AG04450 (cell line): Measurements from ENCODE around the gene SLC4A4. TPM values are rescaled to one million over a fixed set of nuclear protein-coding genes. Genes with fewer than 3 reads are reported as not detected.

Source experiments
- CTCF ChIA-PET: fragments of 300-600, 350-600 bp; formaldehyde crosslinking; extraction: SDS; loops from one replicate; lab custom pipeline; 2022; ENCODE audit warnings: antibody characterized with exemption, inconsistent platforms; lab: Charles Lee
- POLR2A ChIA-PET: fragments of 350-600 bp; formaldehyde crosslinking; extraction: SDS; loops from one replicate; lab custom pipeline; 2021; ENCODE audit warnings: antibody characterized with exemption, inconsistent platforms; lab: Yijun Ruan, JAX
- DNase-seq: peaks from one replicate; pipeline ENCODE4 v3.0.0-alpha.2; 2011; ENCODE audit warnings: low read depth, low spot score
- H3K27ac ChIP-seq: one replicate; pipeline ENCODE4 v1.5.1; 2012; ENCODE audit warnings: low read depth, low read length, control low read depth
- H3K27me3 ChIP-seq: one replicate; pipeline ENCODE4 v1.6.0; 2012; ENCODE audit warnings: low read length; ENCODE audit not compliant: control insufficient read depth, insufficient read depth
- H3K4me3 ChIP-seq: 2 replicates; pipeline ENCODE4 v1.5.1; 2011; ENCODE audit warnings: mild to moderate bottlenecking, low read depth, low read length, control low read depth
- H3K9me3 ChIP-seq: 2 replicates; pipeline ENCODE4 v1.5.1; 2012; ENCODE audit warnings: low read length; ENCODE audit not compliant: control insufficient read depth, insufficient read depth
- polyA plus RNA-seq: library from polyadenylated mRNA; depleted of rRNA; stranded (reverse); fragments of >200 nt; gene quantifications from 2 replicates; pipeline ENCODE4 v1.2.3, GENCODE V29; 2011
- TF ChIP-seq, protein P1 (sequence below): IDR thresholded peaks from 2 replicates; pipeline ENCODE4 v1.5.1; 2011; ENCODE audit warnings: low read depth, low read length, control low read depth, inconsistent platforms

SLC4A4 gene
- polyA plus RNA-seq, 1 experiment: 17.5 TPM

DNA sequence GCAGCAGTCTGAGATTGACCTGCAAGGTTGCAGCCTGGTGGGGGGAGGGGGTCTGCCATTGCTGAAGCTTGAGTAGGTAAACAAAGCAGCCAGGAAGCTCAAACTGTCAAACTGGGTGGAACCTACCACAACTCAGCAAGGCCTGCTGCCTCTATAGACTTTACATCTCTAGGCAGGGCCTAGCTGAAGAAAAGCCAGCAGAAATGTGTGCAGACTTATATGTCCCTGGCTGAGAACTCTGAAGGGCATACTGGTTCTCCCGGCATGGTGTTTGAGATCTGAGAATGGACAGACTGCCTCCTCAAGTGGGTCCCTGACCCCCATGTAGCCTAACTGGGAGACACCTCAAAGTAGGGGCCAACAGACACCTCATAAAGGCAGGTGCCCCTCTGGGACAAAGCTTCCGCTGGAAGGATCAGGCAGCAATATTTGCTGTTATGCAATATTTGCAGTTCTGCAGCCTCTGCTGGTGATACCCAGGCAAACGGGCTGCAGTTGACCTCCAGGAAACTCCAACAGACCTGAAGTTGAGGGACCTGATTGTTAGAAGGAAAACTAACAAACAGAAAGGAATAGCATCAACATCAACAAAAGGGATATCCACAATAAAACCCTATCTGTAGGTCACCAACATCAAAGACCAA lies 277.5 kb downstream of the SLC4A4 start:
- Histone ChIP-seq H3K27me3 (no peaks in the 10 kb centered on the region), H3K4me3 (no peak overlapping the region), H3K9me3 (no peaks in the 10 kb centered on the region), H3K27ac (no peak overlapping the region)
- ChIA-PET POLR2A (no interaction called here), CTCF (no interaction called here)
- DNase-seq: no peak
- TF ChIP-seq, protein P1, sequence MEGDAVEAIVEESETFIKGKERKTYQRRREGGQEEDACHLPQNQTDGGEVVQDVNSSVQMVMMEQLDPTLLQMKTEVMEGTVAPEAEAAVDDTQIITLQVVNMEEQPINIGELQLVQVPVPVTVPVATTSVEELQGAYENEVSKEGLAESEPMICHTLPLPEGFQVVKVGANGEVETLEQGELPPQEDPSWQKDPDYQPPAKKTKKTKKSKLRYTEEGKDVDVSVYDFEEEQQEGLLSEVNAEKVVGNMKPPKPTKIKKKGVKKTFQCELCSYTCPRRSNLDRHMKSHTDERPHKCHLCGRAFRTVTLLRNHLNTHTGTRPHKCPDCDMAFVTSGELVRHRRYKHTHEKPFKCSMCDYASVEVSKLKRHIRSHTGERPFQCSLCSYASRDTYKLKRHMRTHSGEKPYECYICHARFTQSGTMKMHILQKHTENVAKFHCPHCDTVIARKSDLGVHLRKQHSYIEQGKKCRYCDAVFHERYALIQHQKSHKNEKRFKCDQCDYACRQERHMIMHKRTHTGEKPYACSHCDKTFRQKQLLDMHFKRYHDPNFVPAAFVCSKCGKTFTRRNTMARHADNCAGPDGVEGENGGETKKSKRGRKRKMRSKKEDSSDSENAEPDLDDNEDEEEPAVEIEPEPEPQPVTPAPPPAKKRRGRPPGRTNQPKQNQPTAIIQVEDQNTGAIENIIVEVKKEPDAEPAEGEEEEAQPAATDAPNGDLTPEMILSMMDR: no peak
